IMR-90 (cell line): ENCODE measurements around the gene KAZN. TPM values are rescaled to one million over a fixed set of nuclear protein-coding genes. Genes with fewer than 3 reads are reported as not detected.

Source experiments
- ATAC-seq: fragments of 200-7000 bp; cut with Tn5 transposase; 2 replicates; pipeline ENCODE4 v1.9.1; 2020; ENCODE audit warnings: low read depth, mild to moderate bottlenecking, moderate library complexity
- BruUV-seq: library from RNA; stranded (reverse); fragments of 400-500 nt; replicated peaks from 2 replicates; lab custom pipeline; 2021; lab: Mats Ljungman, UMichigan
- CTCF ChIA-PET: fragments of 300-600 bp; formaldehyde crosslinking; extraction: SDS; loops from one replicate; lab custom pipeline; 2021; ENCODE audit warnings: antibody characterized with exemption; lab: Yijun Ruan, JAX
- POLR2A ChIA-PET: fragments of 300-600 bp; sonication (Branson Sonifier 250); formaldehyde crosslinking; loops from one replicate; lab custom pipeline; 2022; ENCODE audit warnings: antibody characterized with exemption; ENCODE audit not compliant: unreplicated experiment; lab: Charles Lee
- DNase-seq: peaks from one replicate; pipeline ENCODE4 v3.0.0; 2013
- H2AFZ ChIP-seq: replicated peaks from 2 replicates; pipeline ENCODE3; 2013; ENCODE audit warnings: low read length, mild to moderate bottlenecking; ENCODE audit not compliant: poor library complexity
- H2AK5ac ChIP-seq: 2 replicates; pipeline ENCODE4 v1.6.1; 2013; ENCODE audit warnings: low read depth, low read length, inconsistent platforms
- H2AK9ac ChIP-seq: replicated peaks from 2 replicates; pipeline ENCODE3; 2013; ENCODE audit warnings: mild to moderate bottlenecking, low read depth, low read length, moderate library complexity; ENCODE audit not compliant: poor library complexity
- H2BK120ac ChIP-seq: 2 replicates; pipeline ENCODE4 v1.6.1; 2013; ENCODE audit warnings: low read depth, low read length, inconsistent platforms
- H2BK15ac ChIP-seq: 3 replicates; pipeline ENCODE4 v1.6.1; 2013; ENCODE audit warnings: low read depth, low read length, inconsistent platforms
- H2BK20ac ChIP-seq: 2 replicates; pipeline ENCODE4 v1.6.1; 2013; ENCODE audit warnings: low read depth, mild to moderate bottlenecking, inconsistent platforms, low read length, moderate library complexity
- H2BK5ac ChIP-seq: 2 replicates; pipeline ENCODE4 v1.6.1; 2013; ENCODE audit warnings: mild to moderate bottlenecking, low read depth, low read length, inconsistent platforms; ENCODE audit not compliant: poor library complexity, severe bottlenecking
- H3K14ac ChIP-seq: replicated peaks from 2 replicates; pipeline ENCODE4 v1.6.1; 2013; ENCODE audit warnings: low read depth, low read length, inconsistent platforms
- H3K18ac ChIP-seq: 2 replicates; pipeline ENCODE4 v1.6.1; 2013; ENCODE audit warnings: low read depth, low read length, control low read depth
- H3K23ac ChIP-seq: 2 replicates; pipeline ENCODE4 v1.6.1; 2013; ENCODE audit warnings: low read depth, low read length, inconsistent platforms
- H3K27ac ChIP-seq: 2 replicates; pipeline ENCODE4 v1.5.1; 2013; ENCODE audit warnings: mild to moderate bottlenecking, control low read depth, low read length; ENCODE audit not compliant: insufficient read depth
- H3K27me3 ChIP-seq: 2 replicates; pipeline ENCODE4 v1.6.1; 2013; ENCODE audit warnings: low read length; ENCODE audit not compliant: control insufficient read depth, insufficient read depth
- H3K36me3 ChIP-seq: 2 replicates; pipeline ENCODE4 v1.6.1; 2013; ENCODE audit warnings: low read length, mixed read lengths; ENCODE audit not compliant: control insufficient read depth, insufficient read depth
- H3K4ac ChIP-seq: 2 replicates; pipeline ENCODE4 v1.6.1; 2013; ENCODE audit warnings: low read depth, low read length, inconsistent platforms
- H3K4me1 ChIP-seq: 2 replicates; pipeline ENCODE4 v1.6.1; 2013; ENCODE audit warnings: low read length, mixed read lengths; ENCODE audit not compliant: control insufficient read depth, insufficient read depth
- H3K4me2 ChIP-seq: 2 replicates; pipeline ENCODE4 v1.6.1; 2013; ENCODE audit warnings: low read depth, mild to moderate bottlenecking, control low read depth, low read length, moderate library complexity
- H3K4me3 ChIP-seq: 2 replicates; pipeline ENCODE4 v1.5.1; 2013; ENCODE audit warnings: low read depth, mild to moderate bottlenecking, control low read depth, low read length, moderate library complexity; ENCODE audit not compliant: insufficient read depth
- H3K56ac ChIP-seq: 2 replicates; pipeline ENCODE4 v1.6.1; 2013; ENCODE audit warnings: low read length, inconsistent platforms; ENCODE audit not compliant: insufficient read depth; ENCODE audit errors: extremely low read depth
- H3K79me1 ChIP-seq, 2 experiments: 2 replicates each; pipeline ENCODE4 v1.6.1; 2013; ENCODE audit warnings: low read length in 2 of 2, inconsistent platforms in 1 of 2, low read depth in 1 of 2
- H3K9ac ChIP-seq: 2 replicates; pipeline ENCODE4 v1.6.1; 2013; ENCODE audit warnings: low read depth, low read length, control low read depth
- H3K9me1 ChIP-seq: 2 replicates; pipeline ENCODE4 v1.6.1; 2013; ENCODE audit warnings: low read length, inconsistent platforms; ENCODE audit not compliant: insufficient read depth
- H3K9me3 ChIP-seq: 2 replicates; pipeline ENCODE4 v1.6.1; 2013; ENCODE audit warnings: low read length; ENCODE audit not compliant: control insufficient read depth, insufficient read depth
- H4K20me1 ChIP-seq: 2 replicates; pipeline ENCODE4 v1.6.1; 2013; ENCODE audit warnings: low read length, inconsistent platforms; ENCODE audit not compliant: insufficient read depth
- H4K5ac ChIP-seq: 2 replicates; pipeline ENCODE4 v1.6.1; 2013; ENCODE audit warnings: mild to moderate bottlenecking, low read depth, low read length, control low read depth
- H4K8ac ChIP-seq, 2 experiments: 2 replicates each; pipeline ENCODE4 v1.6.1; 2013; ENCODE audit warnings: low read depth in 2 of 2, low read length in 2 of 2, control low read depth in 1 of 2, inconsistent platforms in 1 of 2
- H4K91ac ChIP-seq: 2 replicates; pipeline ENCODE4 v1.6.1; 2013; ENCODE audit warnings: low read depth, low read length, inconsistent platforms; ENCODE audit not compliant: insufficient read depth
- BHLHE40 ChIP-seq: fragments of 150-350 bp; IDR thresholded peaks from 2 replicates; pipeline ENCODE4 v1.6.1; 2016; ENCODE audit warnings: mild to moderate bottlenecking, low read depth, low read length
- FOS ChIP-seq: fragments of 150-350 bp; IDR thresholded peaks from 2 replicates; pipeline ENCODE4 v1.6.1; 2016; ENCODE audit warnings: low read depth, low read length
- MAFK ChIP-seq: IDR thresholded peaks from 2 replicates; pipeline ENCODE4 v1.6.1; 2012; ENCODE audit warnings: low read depth, low read length, improper control_type of control experiment
- MXI1 ChIP-seq: IDR thresholded peaks from 2 replicates; pipeline ENCODE4 v1.6.1; 2012; ENCODE audit warnings: low read depth, mild to moderate bottlenecking, low read length, moderate library complexity, borderline replicate concordance
- POLR2A ChIP-seq: IDR thresholded peaks from 2 replicates; pipeline ENCODE4 v1.6.1; 2012; ENCODE audit warnings: mild to moderate bottlenecking, low read depth, low read length
- RAD21 ChIP-seq: IDR thresholded peaks from 2 replicates; pipeline ENCODE4 v1.6.1; 2012; ENCODE audit warnings: low read length, improper control_type of control experiment
- USF2 ChIP-seq: fragments of 150-350 bp; IDR thresholded peaks from 2 replicates; pipeline ENCODE4 v1.6.1; 2017; ENCODE audit warnings: mild to moderate bottlenecking, antibody characterized with exemption, low read length, low read depth
- WGBS, 2 experiments: methylation state at CpG; one replicate each; pipeline versions ENCODE4 v1.1.5 to v1.1.7; 2013; ENCODE audit warnings: missing lambda C conversion rate in 2 of 2; ENCODE audit not compliant: insufficient read length in 1 of 2; ENCODE audit errors: extremely low coverage in 2 of 2; 5-methylcytosine and 5-hydroxymethylcytosine counted together
- dilution Hi-C: fragments of 300-500 bp; cut with HindIII; formaldehyde crosslinking; loops from one replicate; pipeline ENCODE4 v1.14.3; 2018; ENCODE audit warnings: low sequenced_read_pairs; ENCODE audit not compliant: unreplicated experiment
- in situ Hi-C: fragments of 300-500 bp; cut with MboI; formaldehyde crosslinking; loops from 3 replicates; pipeline ENCODE4 v1.14.3; 2019; ENCODE audit warnings: low sequenced_read_pairs, inconsistent platforms, mixed read lengths
- intact Hi-C: fragments of 100-400 bp; cut with micrococcal nuclease; formaldehyde crosslinking; loops from 2 replicates; pipeline ENCODE4 v1.10.0; 2022
- polyA plus RNA-seq, 3 experiments: library from polyadenylated mRNA; depleted of rRNA; stranded (reverse); fragments of >200 nt; gene quantifications; 2 replicates each; pipeline ENCODE4 v1.2.3, GENCODE V29; 2012; ENCODE audit warnings: low replicate concordance in 1 of 3
- total RNA-seq: library from RNA; depleted of rRNA; stranded (reverse); fragments of >200 nt; gene quantifications from 2 replicates; pipeline ENCODE4 v1.2.3, GENCODE V29; 2012
- TF ChIP-seq, protein P1 (sequence below): fragments of 150-350 bp; IDR thresholded peaks from 2 replicates; pipeline ENCODE4 v1.6.1; 2016; ENCODE audit warnings: low read depth, mild to moderate bottlenecking, low read length, moderate library complexity, borderline replicate concordance
- TF ChIP-seq, protein P2 (sequence below): conservative IDR thresholded peaks from 2 replicates; pipeline ENCODE4 v1.5.1; 2012; ENCODE audit warnings: mild to moderate bottlenecking, low read depth, low read length, improper control_type of control experiment

Gene KAZN
- total and polyA plus RNA-seq, 2 of the 4 experiments (the other 2 are of a cell fraction), result 5.2 to 10.5 TPM

GRCh38 chr1:15156807-15157380 is 558.4 kb downstream of the KAZN start:
- H3K18ac ChIP-seq, result peak overlapping the region; percentile 88; the same call in 1 of the 2 replicates

More at GRCh38 chr1:15156807-15157380, 558.4 kb downstream of the KAZN start:
- dilution Hi-C loops, result no loop called here
- Histone ChIP-seq H3K4me2 (no peak overlapping the region), H3K9ac (no peak overlapping the region), H4K8ac (peak overlapping the region; percentile 68 to 85; a peak in 3 of 4 replicates), H2AK5ac (peak overlapping the region; percentile 93), H3K56ac (peak overlapping the region; percentile 5; the same call in 1 of the 2 replicates), H3K27me3 (no peaks in the 10 kb centered on the region), H2AFZ (no peak overlapping the region), H3K9me3 (no peaks in the 10 kb centered on the region), H3K14ac (peak overlapping the region; percentile 81), H2BK20ac (peak overlapping the region; percentile 83), H3K36me3 (peaks cover 3% of the 10 kb centered on the region), H3K9me1 (peaks cover 31% of the 10 kb centered on the region), H4K20me1 (peaks cover 9% of the 10 kb centered on the region), H2BK120ac (peak overlapping the region; percentile 90), H2BK5ac (no peak overlapping the region), H2AK9ac (peak overlapping the region; percentile 6), H3K23ac (peak overlapping the region; percentile 90), H4K5ac (peak overlapping the region; percentile 19; the same call in 1 of the 2 replicates), H3K4me3 (no peak overlapping the region), H3K4me1 (peaks cover 41% of the 10 kb centered on the region), H3K27ac (peak overlapping the region; percentile 93), H3K4ac (peak overlapping the region; percentile 95), H2BK15ac (peak overlapping the region; percentile 83; the same call in 2 of the 3 replicates), H4K91ac (peak overlapping the region; percentile 86), H3K79me1 (peaks cover 45 to 71% of the 10 kb centered on the region in 2 experiments)
- no peak for TF ChIP-seq USF2
- TF ChIP-seq, protein P1, sequence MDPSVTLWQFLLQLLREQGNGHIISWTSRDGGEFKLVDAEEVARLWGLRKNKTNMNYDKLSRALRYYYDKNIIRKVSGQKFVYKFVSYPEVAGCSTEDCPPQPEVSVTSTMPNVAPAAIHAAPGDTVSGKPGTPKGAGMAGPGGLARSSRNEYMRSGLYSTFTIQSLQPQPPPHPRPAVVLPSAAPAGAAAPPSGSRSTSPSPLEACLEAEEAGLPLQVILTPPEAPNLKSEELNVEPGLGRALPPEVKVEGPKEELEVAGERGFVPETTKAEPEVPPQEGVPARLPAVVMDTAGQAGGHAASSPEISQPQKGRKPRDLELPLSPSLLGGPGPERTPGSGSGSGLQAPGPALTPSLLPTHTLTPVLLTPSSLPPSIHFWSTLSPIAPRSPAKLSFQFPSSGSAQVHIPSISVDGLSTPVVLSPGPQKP, result no peak
- TF ChIP-seq RAD21, result no peak
- no peak for TF ChIP-seq BHLHE40
- TF ChIP-seq MAFK, result no peak
- TF ChIP-seq, protein P2, sequence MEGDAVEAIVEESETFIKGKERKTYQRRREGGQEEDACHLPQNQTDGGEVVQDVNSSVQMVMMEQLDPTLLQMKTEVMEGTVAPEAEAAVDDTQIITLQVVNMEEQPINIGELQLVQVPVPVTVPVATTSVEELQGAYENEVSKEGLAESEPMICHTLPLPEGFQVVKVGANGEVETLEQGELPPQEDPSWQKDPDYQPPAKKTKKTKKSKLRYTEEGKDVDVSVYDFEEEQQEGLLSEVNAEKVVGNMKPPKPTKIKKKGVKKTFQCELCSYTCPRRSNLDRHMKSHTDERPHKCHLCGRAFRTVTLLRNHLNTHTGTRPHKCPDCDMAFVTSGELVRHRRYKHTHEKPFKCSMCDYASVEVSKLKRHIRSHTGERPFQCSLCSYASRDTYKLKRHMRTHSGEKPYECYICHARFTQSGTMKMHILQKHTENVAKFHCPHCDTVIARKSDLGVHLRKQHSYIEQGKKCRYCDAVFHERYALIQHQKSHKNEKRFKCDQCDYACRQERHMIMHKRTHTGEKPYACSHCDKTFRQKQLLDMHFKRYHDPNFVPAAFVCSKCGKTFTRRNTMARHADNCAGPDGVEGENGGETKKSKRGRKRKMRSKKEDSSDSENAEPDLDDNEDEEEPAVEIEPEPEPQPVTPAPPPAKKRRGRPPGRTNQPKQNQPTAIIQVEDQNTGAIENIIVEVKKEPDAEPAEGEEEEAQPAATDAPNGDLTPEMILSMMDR, result no peak
- no peak for TF ChIP-seq POLR2A
- TF ChIP-seq FOS, result no peak
- TF ChIP-seq MXI1, result no peak
- ChIA-PET POLR2A (no interaction called here), CTCF (interaction anchor here (0.7 to 1.1 kb wide), 2 partner anchors 44 to 56 kb away, joined by 3 to 4 read pairs; no protein-coding TSS in a partner anchor)
- WGBS, 2 experiments, result 75% methylated on average over 3 of the region's 9 CpGs; no CpG with 5 or more reads in 1 of the 2 experiments
- in situ Hi-C loops, result loop anchor here (10.0 kb wide), 1 partner anchor 268 kb away; no protein-coding TSS in a partner anchor
- ATAC-seq (no peak), DNase-seq (no peak)
- BruUV-seq, result no TSS peak
- intact Hi-C loops, result no loop called here
